ENCODE measurements around the gene WNK2.

DNA sequence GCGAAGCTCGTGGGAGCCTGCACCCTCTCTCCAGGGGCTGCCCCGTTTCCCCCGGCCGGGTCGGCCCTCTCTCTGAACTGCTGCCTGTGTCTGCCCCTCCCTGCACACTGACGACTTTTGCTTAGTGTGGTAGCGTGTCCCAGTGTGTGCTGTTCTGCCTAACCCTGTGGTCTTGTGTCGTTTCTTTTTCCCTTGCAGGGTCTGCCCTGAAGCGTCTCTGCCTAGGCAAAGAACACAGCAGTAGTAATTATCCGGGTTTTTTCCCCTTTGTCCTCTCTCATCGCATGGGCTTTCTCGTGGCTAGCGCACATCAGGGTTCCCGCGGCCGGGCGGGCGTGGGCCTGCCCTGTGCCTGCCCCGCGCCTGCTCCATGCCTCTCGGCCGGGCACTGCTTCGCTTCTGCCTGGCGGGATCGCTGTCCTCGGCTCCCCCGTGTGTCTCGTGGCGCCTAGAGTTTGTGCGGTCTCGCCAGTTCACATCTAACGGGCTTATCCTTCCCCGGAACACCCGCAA is 122.7 kb downstream of the WNK2 start:
- no peak for TF ChIP-seq POLR2A (IDR thresholded peaks at IDR 0.05; ENCODE audit: low read length)
- no peak for TF ChIP-seq GATA1 (IDR thresholded peaks at IDR 0.05; ENCODE audit: low read depth, low read length)
